HG02970 (cell line): ENCODE data around the gene ABR.
"Not testable (repeated sequence)": the region's sequence is repeated elsewhere in the genome, so short reads cannot be mapped to it uniquely, and the experiment has no call there.

Source experiments
- ATAC-seq: cut with Tn5 transposase; IDR thresholded peaks from one replicate; pipeline ENCODE4 v1.9.1; 2021; ENCODE audit warnings: mild to moderate bottlenecking, moderate library complexity, moderate number of reproducible peaks; ENCODE audit not compliant: unreplicated experiment, low FRiP score

ABR gene

GRCh38 chr17:1107083-1107776 is 72.6 kb downstream of the ABR start:
- ATAC-seq = no peak

- ATAC-seq = no peak
These were observed 75.6 kb downstream of the ABR start for GRCh38 chr17:1104222-1104621.

- no peak for ATAC-seq
These were observed 79.4 kb downstream of the ABR start for GRCh38 chr17:1100382-1100781.

- ATAC-seq = no peak
These were observed 80.5 kb downstream of the ABR start for GRCh38 chr17:1099242-1099641.

GRCh38 chr17:1097972-1098744 is 81.6 kb downstream of the ABR start:
- ATAC-seq = not testable (repeated sequence)

GRCh38 chr17:1096215-1096614 is 83.6 kb downstream of the ABR start:
- ATAC-seq = no peak

GRCh38 chr17:1095853-1096173 is 84.0 kb downstream of the ABR start:
- no peak for ATAC-seq

GRCh38 chr17:1095090-1095852 is 84.5 kb downstream of the ABR start:
- ATAC-seq = no peak

GRCh38 chr17:1094591-1094990 is 85.2 kb downstream of the ABR start:
- no peak for ATAC-seq

- no peak for ATAC-seq
These were observed 87.9 kb downstream of the ABR start for GRCh38 chr17:1091900-1092299.

GRCh38 chr17:1091190-1091534 is 88.6 kb downstream of the ABR start:
- no peak for ATAC-seq

- no peak for ATAC-seq
These were observed 89.2 kb downstream of the ABR start for GRCh38 chr17:1090465-1091189.

GRCh38 chr17:1089915-1090314 is 89.9 kb downstream of the ABR start:
- no peak for ATAC-seq

- no peak for ATAC-seq
These were observed 92.2 kb downstream of the ABR start for GRCh38 chr17:1087381-1088241.

GRCh38 chr17:1083451-1084187 is 96.2 kb downstream of the ABR start:
- no peak for ATAC-seq

- ATAC-seq = no peak
These were observed 97.2 kb downstream of the ABR start for GRCh38 chr17:1082579-1082978.

GRCh38 chr17:1078831-1079561 is 100.8 kb downstream of the ABR start:
- ATAC-seq = no peak

GRCh38 chr17:1077986-1078711 is 101.6 kb downstream of the ABR start:
- no peak for ATAC-seq
